Stimulated activated CD8-positive, alpha-beta memory T cell treated with anti-CD3 and anti-CD28 coated beads, Interleukin-7, amount 100 ng/mL, for 4 hours (primary cell): ENCODE results near the gene EPHA6.

Source experiments
- DNase-seq, 2 donors: peaks; one replicate each; pipeline ENCODE4 v3.0.0-alpha.2; 2020; ENCODE audit warnings: low read depth in 2 of 2

The EPHA6 gene

GRCh38 chr3:96813820-96814650 is at the start of gene EPHA6:
Gene EPHA6 (plus strand): TSS chr3:96814594.
- no peak for DNase-seq

GRCh38 chr3:96776818-96777217 is 37.6 kb upstream of the EPHA6 start:
- DNase-seq, result no peak

- DNase-seq, result no peak
These were observed 34.6 kb upstream of the EPHA6 start for GRCh38 chr3:96779810-96780209.

- no peak for DNase-seq
These were observed 18.3 kb upstream of the EPHA6 start for GRCh38 chr3:96796101-96796500.

GRCh38 chr3:96803870-96804269 is 10.5 kb upstream of the EPHA6 start:
- DNase-seq, result no peak

- no peak for DNase-seq
These were observed 8.1 kb upstream of the EPHA6 start for GRCh38 chr3:96806341-96806740.

GRCh38 chr3:96813134-96813819 is 1.1 kb upstream of the EPHA6 start:
- no peak for DNase-seq

- DNase-seq, result no peak
These were observed 515 bp downstream of the EPHA6 start for GRCh38 chr3:96814651-96815567.

GRCh38 chr3:96831175-96831574 is 16.8 kb downstream of the EPHA6 start:
- no peak for DNase-seq

- no peak for DNase-seq
These were observed 18.9 kb downstream of the EPHA6 start for GRCh38 chr3:96833301-96833700.

- DNase-seq, result no peak
These were observed 21.9 kb downstream of the EPHA6 start for GRCh38 chr3:96836153-96836915.

- no peak for DNase-seq
These were observed 29.3 kb downstream of the EPHA6 start for GRCh38 chr3:96843505-96844203.

GRCh38 chr3:96844204-96844514 is 29.8 kb downstream of the EPHA6 start:
- no peak for DNase-seq

GRCh38 chr3:96852849-96853248 is 38.5 kb downstream of the EPHA6 start:
- no peak for DNase-seq

GRCh38 chr3:96860882-96861281 is 46.5 kb downstream of the EPHA6 start:
- no peak for DNase-seq

- DNase-seq, result no peak
These were observed 48.8 kb downstream of the EPHA6 start for GRCh38 chr3:96863129-96863740.

- DNase-seq, result no peak
These were observed 51.2 kb downstream of the EPHA6 start for GRCh38 chr3:96865605-96866004.

- DNase-seq, result no peak
These were observed 54.9 kb downstream of the EPHA6 start for GRCh38 chr3:96869316-96869715.

GRCh38 chr3:96877510-96877909 is 63.1 kb downstream of the EPHA6 start:
- DNase-seq, result no peak

GRCh38 chr3:96900031-96900430 is 85.6 kb downstream of the EPHA6 start:
- no peak for DNase-seq

- no peak for DNase-seq
These were observed 86.2 kb downstream of the EPHA6 start for GRCh38 chr3:96900566-96900965.
